ENCODE results near the gene CTF1.
"Not testable (repeated sequence)": the region's sequence is repeated elsewhere in the genome, so short reads cannot be mapped to it uniquely, and the experiment has no call there.

The CTF1 gene

DNA sequence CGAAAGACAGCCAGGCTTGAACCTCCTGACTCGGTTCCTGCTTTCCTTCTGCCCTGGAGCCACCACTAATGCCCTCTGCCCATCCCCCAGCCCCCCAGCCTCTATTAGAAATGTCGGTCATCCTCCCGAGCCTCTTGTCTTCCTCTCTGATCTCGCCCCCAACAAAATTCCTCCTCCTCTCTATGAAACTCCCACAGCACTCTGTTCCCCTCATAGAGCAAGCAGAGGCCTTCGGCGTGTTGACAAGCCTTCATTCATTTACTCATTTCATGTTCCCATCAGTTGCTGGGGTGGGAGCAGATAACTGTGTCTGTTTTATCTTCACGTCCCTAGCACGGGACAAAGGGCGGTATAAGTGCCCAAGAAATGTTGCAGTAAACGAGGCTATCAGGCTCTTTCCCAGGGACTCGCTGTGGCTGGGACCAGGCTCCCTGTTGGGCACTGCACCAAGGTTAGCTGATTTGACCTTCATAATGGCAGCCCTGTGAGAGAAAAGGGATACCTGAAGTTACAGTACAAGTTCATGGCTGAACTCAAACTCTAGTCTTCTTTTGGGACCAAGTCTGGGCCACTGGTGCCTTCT, 34.7 kb downstream of the CTF1 start:
- DNase-seq = no peak

DNA sequence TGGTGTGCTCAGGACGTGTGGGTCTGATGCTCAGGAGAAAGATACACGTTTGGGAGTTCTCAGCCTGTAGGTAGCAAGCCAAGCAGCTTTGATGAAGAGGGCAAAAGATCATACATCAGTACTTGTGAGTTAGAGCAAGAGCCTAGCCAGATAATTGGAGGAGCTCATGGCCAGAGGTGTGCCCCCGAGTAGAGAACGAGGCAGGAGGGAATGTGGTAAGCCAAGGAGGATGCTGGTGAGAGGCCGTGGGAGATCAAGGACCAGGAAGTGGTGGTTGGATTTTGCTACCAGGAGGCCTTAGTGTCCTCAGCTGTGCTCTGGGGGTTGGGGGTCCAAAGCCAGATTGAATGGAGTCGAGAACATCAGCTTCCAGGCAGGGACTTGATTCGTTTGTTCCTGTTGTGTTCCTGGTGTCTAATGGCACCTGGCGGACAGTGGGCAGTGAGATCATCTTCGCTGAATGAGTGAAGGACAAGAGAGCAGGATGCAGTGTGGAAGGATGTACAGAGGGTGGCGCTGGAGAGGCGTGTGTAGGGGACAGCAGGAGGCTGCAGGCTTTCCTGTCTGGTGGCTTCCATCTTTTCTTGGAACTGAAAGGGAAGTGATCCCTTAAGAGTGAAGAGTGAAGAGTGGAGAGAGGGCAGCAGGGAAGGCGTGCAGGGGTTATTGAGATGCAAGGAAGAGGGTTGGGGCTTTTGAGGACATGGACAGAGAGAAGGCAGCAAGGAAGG, 38.6 kb downstream of the CTF1 start:
- peak in 1 of 5 donors; percentile 42 for DNase-seq

DNA sequence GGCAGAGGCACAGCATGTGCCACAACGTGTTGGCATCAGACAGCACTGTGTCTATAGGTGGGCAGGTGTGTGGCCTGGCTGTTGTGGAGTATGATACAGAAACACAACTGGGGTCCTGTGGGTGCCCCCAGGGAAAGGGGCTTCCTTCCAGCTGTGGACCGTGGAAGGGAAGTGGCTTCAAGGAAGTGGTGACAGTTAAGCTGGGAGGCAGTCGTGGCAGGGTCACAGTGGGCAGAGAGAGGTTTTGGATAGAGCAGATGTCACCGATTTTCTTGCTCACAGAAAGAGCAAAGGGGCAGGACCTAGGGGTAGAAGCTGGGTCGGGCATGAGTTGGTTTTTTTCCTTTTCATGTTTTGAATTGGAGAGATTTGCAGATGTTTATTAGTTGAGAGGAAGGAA, 41.3 kb downstream of the CTF1 start:
- DNase-seq = no peak

DNA sequence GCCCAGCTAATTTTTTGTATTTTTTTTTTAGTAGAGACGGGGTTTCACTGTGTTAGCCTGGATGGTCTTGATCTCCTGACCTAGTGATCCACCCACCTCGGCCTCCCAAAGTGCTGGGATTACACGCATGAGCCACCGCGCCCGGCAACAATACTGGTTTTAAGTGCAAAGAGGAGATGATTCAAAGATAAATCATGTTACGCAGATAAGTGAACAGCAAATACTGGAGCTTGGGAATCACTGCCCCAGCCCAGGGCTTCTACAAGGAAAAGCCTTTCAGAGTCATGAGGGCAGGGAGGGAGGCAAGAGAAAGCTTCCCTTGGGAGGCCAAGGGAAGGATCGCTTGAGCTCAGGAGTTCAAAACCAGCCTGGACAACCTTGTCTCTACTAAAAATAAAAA, 43.2 kb downstream of the CTF1 start:
- DNase-seq = not testable (repeated sequence)

DNA sequence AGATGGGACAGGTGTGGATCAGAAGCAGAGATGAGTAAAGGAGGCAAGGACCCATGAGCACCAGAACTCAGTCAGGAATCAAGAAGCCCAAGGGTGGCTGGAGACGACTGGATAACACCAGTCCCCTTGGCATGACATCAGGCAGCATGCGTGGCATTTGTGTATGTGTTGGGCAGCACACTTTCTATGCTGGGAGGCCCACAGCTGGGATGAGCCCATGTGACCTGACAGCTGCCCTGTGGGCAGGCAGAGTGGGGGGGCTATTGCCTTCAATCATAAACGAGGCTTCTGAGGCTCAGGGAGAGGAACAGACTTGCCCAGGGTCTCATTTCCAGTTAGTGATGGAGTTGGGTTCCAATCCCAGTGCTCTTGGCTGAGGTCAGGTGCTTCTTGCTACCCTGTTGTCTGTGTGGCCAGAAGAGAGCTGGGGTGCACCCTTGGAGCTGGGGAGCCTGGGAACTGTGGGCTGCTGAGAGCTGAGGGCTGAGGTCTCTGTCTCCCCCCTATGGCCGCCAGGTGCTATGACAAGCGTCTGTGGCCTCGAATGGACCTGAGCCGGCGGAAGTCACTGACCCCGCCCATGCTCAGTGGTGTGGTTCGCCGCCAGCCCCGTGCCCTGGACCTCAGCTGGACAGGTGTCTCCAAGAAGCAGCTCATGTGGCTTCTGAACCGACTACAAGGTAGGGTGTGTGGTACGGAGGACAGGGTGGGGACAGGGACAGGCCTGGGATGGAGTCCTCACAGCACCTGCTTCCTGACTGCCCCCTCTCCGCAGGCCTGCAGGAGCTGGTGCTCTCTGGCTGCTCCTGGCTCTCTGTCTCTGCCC, 45.4 kb downstream of the CTF1 start:
- DNase-seq = peak in 4 of 5 donors; percentile 47 to 80 (median 48)

DNA sequence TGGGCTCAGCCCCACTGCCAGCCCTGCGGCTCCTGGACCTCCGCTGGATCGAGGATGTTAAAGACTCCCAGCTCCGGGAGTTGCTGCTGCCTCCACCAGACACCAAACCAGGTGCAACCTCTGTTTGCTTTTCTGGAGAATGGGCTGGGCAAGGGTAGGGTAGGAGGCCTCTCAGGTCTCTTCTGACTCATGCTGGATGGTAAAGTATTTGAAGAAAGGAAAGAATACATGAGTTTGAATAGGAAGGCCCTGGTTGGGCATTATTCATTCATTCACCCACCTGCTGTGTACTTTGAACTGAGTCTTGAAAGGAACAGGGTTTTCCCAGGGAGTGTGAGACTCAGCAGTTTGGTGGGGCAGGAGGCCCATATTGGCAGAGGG, 46.0 kb downstream of the CTF1 start:
- no peak for DNase-seq

DNA sequence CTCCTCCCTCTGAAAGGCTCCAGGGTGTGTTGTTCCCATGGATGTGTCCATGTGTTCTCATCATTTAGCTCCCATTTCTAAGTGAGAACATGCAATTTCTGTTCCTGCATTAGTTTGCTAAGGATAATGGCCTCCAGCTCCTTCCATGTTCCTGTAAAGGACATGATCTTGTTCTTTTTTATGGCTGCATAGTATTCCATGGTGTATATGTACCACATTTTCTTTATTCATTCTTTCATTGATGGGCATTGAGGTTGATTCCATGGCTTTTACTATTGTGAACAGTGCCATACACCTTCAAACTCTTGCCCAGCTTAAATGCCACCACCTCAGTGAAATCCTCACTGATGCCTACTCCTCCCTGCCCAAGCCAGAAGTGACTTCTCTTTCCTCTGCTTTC, 47.9 kb downstream of the CTF1 start:
- DNase-seq = no peak

DNA sequence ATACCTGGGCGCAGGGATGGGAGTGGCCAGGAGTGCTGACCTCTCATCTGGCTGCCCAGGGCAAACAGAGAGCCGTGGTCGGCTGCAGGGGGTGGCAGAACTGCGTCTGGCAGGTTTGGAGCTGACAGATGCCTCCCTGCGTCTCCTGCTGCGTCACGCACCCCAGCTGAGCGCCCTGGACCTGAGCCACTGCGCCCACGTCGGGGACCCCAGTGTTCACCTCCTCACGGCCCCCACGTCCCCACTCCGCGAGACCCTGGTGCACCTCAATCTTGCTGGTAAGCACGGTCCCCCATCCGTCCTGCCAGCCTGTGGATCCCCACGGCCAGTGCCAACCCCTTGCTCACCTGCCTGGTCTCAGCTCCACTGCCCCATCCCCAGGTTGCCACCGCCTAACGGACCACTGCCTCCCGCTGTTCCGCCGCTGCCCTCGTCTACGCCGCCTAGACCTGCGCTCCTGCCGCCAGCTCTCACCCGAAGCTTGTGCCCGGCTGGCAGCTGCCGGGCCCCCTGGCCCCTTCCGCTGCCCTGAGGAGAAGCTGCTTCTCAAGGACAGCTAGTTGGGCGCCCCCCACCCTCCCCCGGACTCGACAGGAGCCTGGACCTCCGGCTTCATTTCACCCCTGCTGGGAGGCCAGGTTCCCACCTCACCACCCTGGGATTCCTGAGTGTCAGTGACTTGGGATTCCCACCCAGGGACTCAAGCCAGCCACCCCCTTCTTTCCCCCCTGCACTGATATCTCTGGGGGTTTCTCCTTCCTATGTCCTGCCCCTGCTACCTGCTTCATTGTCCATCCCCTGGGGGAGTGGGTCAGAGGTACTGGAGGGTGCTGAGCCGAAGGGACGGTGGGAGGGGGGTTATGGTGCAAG, 50.5 kb downstream of the CTF1 start:
- DNase-seq = no peak

DNA sequence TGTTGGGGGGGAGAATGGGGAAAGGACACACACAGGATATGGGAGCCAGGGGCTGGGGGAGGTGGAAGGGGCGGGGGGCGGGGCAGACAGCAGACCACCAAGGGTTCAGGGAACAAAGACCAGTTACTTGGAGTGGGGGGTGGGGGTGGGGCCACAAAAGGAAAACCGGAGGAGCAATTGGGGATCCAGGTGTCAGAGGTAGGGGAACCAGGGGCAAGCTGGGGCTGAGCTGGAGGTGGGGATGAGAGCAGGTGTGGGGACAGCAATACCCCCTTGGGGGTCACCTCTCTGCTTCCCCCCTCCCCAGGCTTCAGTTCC, 51.1 kb downstream of the CTF1 start:
- no peak for DNase-seq

DNA sequence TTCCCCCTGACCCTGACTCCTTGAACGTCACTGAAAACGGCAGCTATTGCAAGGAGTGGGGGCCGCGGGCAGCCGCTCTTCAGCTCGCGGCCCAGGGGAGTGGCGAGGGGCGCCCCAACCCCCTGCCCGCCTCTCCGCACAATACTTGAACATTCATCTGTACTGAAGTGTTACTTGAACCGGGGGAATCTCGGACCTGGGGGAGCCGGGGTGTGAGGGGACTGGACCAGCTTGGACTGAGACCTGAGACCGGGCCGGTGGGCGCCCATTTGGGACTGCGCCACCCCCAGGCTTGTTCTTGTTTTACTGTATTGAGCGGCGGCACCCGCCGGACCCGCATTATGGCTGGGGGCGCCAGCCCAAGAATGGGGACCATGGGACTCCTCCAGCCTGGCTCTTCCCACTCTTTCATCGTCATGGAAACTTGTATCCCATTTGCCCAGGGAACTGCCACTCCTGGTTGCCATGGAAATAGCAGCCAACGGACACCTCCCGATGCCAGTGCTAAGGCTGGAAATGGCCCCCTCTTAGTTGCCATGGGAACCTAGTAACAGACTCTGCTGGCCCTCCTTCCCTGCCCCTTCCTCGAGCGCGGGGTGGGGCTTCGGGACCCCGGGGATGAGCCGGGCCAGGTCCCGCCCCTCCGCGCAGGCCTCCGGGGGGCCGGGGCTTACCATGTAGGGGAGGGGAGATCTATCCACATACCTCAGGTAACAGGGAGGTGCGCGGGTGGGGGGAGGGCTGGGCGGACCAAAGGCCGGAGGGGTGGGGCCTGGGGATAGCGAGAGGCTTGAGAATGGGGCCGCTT, 51.6 kb downstream of the CTF1 start:
- no peak for DNase-seq

DNA sequence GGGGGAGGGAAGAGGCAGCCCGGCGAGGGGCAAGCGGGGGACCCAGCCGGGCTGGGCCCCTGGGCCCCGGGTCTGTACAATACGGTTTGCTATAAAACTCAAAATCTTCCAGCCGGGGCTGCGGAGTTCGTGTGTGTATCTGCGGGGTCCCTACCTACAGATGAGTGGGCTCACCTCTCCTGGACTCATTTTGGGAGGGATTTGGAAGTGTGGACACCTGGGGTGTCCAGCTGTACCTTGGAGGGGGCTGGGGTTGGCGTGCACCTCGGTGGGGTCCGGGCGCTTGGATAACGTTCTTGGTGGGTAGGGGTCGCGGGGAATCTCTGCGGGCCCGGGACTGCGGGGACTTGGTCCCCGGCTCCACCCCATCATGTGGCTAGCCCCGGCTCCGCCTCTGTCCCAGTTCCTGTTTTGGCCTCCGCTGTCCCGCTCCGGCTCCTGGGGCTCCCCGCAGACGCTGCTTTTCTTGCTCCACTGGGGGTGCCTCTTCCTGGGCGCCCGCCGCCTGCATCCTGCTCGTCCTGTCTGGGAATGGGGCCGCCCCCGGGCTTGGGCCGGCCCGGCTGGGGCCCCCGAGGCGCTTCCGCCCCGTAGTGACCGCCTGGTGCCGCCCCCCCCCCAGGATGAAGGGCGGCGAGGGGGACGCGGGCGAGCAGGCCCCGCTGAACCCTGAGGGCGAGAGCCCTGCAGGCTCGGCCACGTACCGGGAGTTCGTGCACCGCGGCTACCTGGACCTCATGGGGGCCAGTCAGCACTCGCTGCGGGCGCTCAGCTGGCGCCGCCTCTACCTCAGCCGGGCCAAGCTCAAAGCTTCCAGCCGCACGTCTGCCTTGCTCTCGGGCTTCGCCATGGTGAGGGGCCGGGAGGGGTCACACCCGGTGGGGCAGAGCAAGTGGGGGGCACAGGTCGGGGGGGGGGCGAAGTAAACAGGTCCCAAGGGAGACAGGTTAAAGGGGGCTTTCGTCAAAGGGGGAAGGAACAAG, 52.5 kb downstream of the CTF1 start, which contains the start of gene ORAI3:
ORAI3 (plus strand) TSS at position 402 of the 983 bp plus-strand sequence; CDS start at position 624, 222 bp downstream.
- peak in 1 of 5 donors; percentile 45 for DNase-seq

DNA sequence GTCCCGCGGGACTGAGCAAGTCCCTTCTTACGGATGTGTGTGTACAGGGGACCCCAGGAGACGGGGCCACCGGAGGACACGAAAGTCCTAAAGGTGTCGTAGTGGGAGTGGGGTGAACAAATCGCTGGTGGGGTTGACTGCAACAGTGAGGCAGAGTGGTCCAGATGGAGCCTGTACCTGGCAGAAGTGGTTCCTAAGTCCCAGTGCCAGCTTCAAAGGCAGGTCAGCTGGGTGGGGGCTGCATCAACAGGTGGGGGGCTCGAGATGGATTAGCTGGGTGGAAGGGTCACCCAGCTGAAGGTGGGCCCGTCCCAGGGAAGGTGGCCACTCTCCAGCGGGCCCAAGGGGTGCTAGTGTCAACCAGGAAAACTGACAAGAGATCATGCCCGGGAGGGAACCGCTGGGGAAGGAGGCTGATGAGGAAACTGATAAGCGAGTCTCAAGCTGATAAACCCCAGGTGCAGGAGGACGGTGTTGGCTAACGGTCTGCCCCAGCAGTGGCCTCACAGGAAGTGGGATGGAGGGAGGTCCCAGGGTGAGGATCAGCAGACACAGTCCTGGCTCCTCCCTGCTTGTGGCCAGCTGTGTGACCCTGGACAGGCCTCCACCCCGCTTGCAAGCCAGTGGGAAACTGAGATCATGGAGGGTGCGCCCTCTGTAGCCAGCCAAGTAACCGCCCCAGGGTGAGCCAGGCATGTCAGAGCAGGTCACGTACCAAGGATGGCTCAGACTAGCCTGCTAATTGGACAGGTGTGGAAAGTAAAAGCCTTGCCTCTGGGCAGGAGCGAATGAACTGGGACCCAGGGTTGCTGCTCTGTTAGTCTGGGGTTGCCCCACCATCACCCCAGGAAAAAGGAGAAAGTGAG, 53.5 kb downstream of the CTF1 start:
- peak in 1 of 5 donors; percentile 55 for DNase-seq

DNA sequence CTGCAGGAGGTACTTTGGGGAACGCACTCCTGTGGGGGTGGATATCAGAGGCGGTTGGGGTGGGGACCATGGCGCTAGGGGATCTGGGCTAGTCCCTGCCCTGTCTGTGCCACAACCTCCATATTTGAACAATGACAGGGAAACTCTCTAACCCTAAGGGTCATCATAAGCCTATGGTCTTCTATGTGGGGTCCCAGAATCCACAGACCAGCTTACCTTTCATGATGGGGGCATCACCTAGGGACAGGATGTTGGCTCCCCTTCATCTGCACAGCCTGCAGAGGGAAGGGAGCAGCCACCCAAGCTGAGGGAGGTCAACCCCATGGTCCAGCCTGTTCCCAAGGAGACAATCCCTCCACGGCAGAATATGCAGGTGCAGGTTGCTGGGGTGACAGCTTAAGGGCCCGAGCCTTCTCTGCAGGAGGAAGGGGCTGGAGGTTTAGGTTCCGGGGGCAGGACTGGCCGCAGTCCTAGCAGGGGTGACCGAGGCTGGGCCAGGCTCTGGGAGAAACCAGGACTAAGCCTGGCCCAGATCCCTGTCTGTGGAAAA, 54.2 kb downstream of the CTF1 start:
- no peak for DNase-seq

DNA sequence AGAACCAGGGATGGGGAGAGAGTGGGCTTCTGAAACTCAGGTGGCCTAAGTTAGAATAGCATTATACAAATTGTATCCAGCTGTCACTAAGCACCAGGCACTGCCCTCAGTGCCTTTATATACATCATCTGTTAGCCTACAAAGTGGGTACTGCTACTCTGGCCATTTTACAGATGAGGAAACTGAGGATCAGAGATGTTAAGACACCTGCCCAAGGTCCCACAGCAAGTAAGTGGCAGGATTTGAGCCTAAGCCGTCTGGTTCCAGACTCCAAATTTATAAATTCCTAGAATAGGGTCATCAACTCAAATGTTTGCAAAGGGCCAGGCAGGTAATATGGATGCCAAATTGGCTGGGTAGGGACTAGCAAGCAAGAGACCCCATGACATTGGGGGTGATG, 54.8 kb downstream of the CTF1 start:
- DNase-seq = no peak

DNA sequence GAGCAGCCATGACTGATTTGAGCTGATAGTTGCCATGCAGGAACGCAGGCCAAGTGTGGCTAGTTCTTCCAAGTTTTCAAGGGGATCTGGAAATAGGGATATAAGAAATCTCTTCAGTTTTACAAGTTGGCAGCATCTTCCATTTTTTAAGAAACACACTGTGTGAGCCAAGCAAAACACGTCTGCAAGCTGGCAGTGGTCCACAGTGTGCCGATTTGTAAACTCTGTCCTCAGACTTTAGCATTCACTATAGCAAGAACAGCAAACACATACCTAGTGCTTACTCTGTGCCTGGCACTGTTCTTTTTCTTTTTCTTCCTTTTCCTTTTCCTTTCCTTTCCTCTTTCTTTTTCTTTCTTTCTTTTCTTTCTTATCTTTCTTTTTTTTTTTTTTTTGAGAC, 55.3 kb downstream of the CTF1 start:
- no peak for DNase-seq

DNA sequence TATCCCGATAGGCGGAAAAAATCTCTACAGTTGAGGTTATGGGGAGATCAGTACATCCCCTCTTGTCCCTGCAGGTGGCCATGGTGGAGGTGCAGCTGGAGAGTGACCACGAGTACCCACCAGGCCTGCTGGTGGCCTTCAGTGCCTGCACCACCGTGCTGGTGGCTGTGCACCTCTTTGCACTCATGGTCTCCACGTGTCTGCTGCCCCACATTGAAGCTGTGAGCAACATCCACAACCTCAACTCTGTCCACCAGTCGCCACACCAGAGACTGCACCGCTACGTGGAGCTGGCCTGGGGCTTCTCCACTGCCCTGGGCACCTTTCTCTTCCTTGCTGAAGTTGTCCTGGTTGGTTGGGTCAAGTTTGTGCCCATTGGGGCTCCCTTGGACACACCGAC, 56.7 kb downstream of the CTF1 start:
- DNase-seq = no peak
